K562 (cell line): ENCODE data around the gene NCOA3. TPM values are rescaled to one million over a fixed set of nuclear protein-coding genes. Genes with fewer than 3 reads are reported as not detected.

Source experiments
- ATAC-seq: fragments of 200-7000 bp; cut with Tn5 transposase; 3 replicates; pipeline ENCODE4 v1.9.1; 2020; ENCODE audit warnings: moderate library complexity
- BruUV-seq: library from RNA; stranded (reverse); fragments of 400-500 nt; replicated peaks from 2 replicates; lab custom pipeline; 2021; lab: Mats Ljungman, UMichigan
- CTCF ChIA-PET: fragments of 300-600 bp; formaldehyde crosslinking; extraction: SDS; loops from one replicate; lab custom pipeline; 2021; ENCODE audit warnings: low intra/inter-chr PET ratio; lab: Yijun Ruan, JAX
- POLR2A ChIA-PET: fragments of 300-600, 350-650 bp; sonication (Branson Sonifier 250); formaldehyde crosslinking; extraction: SDS; loops from one replicate; lab custom pipeline; 2021; ENCODE audit warnings: antibody characterized with exemption, inconsistent platforms; lab: Yijun Ruan, JAX
- DNase-seq, 4 experiments: peaks; one replicate each; pipeline versions ENCODE4 v3.0.0 to v3.0.0-alpha.2; 2011 to 2018; ENCODE audit warnings: low spot score in 3 of 4, mixed read lengths in 3 of 4; ENCODE audit errors: extremely low read depth in 1 of 4
- FAIRE-seq: peaks from 2 replicates; lab custom pipeline; 2011; peaks lifted over from hg19 to GRCh38; lab: Jason Lieb, UNC
- H2AFZ ChIP-seq: 2 replicates; pipeline ENCODE4 v1.6.0; 2011; ENCODE audit warnings: low read depth, low read length, control low read depth, inconsistent platforms
- H3K27ac ChIP-seq: fragments of 200-600 bp; 3 replicates; pipeline ENCODE4 v1.8.0; 2011; ENCODE audit warnings: low read depth, mild to moderate bottlenecking, control low read depth, inconsistent platforms, low read length, moderate library complexity, mixed read lengths; ENCODE audit errors: extremely low read depth
- H3K27me3 ChIP-seq, 2 experiments: fragments of 300-600 bp in 1 of 2; 2 replicates in 1 of 2; 3 replicates in 1 of 2; pipeline versions ENCODE4 v1.6.0 to v1.8.0; 2011; ENCODE audit warnings: inconsistent platforms in 2 of 2, low read length in 2 of 2, mild to moderate bottlenecking in 1 of 2, mixed read lengths in 1 of 2, moderate library complexity in 1 of 2; ENCODE audit not compliant: control insufficient read depth in 2 of 2, insufficient read depth in 2 of 2
- H3K36me3 ChIP-seq: fragments of 300-600 bp; 3 replicates; pipeline ENCODE4 v1.8.0; 2011; ENCODE audit warnings: mild to moderate bottlenecking, low read length, inconsistent platforms; ENCODE audit not compliant: control insufficient read depth, insufficient read depth
- H3K4me1 ChIP-seq, 2 experiments: fragments of 200-600 bp in 1 of 2; replicated peaks in 1 of 2; 2 replicates in 1 of 2; 3 replicates in 1 of 2; pipeline versions ENCODE4 v1.5.1 to v1.8.0; 2011; ENCODE audit warnings: inconsistent platforms in 2 of 2, low read length in 2 of 2, mild to moderate bottlenecking in 1 of 2, mixed read lengths in 1 of 2, moderate library complexity in 1 of 2; ENCODE audit not compliant: control insufficient read depth in 2 of 2, insufficient read depth in 2 of 2
- H3K4me2 ChIP-seq: 2 replicates; pipeline ENCODE4 v1.6.1; 2011; ENCODE audit warnings: low read length, control low read depth, inconsistent platforms, mixed read lengths; ENCODE audit not compliant: insufficient read depth
- H3K4me3 ChIP-seq: fragments of 200-600 bp; sonication (generic), shearing (Covaris generic); 2 replicates; pipeline ENCODE4 v1.5.1; 2016; ENCODE audit warnings: control low read depth, inconsistent platforms
- H3K79me2 ChIP-seq: fragments of 200-600 bp; 3 replicates; pipeline ENCODE4 v1.8.0; 2011; ENCODE audit warnings: low read length, inconsistent platforms; ENCODE audit not compliant: control insufficient read depth, insufficient read depth
- H3K9ac ChIP-seq, 2 experiments: 2 replicates each; pipeline versions ENCODE4 v1.6.0 to v1.6.1; 2011; ENCODE audit warnings: low read depth in 2 of 2, low read length in 2 of 2, control low read depth in 1 of 2, inconsistent platforms in 1 of 2, mild to moderate bottlenecking in 1 of 2, mixed read lengths in 1 of 2; ENCODE audit not compliant: insufficient read depth in 1 of 2
- H3K9me1 ChIP-seq: one replicate; pipeline ENCODE4 v1.6.0; 2011; ENCODE audit warnings: inconsistent platforms, mild to moderate bottlenecking, low read length, moderate library complexity; ENCODE audit not compliant: control insufficient read depth, insufficient read depth
- H3K9me3 ChIP-seq: replicated peaks from 2 replicates; pipeline ENCODE4 v1.5.1; 2011; ENCODE audit warnings: low read depth, low read length, inconsistent platforms; ENCODE audit not compliant: control insufficient read depth, insufficient read depth
- H4K20me1 ChIP-seq: replicated peaks from 2 replicates; pipeline ENCODE4 v1.6.1; 2011; ENCODE audit warnings: low read length, inconsistent platforms, mixed read lengths; ENCODE audit not compliant: control insufficient read depth, insufficient read depth
- CEBPB ChIP-seq: fragments of 450-650 bp; IDR thresholded peaks from 2 replicates; pipeline ENCODE4 v1.6.1; 2016; ENCODE audit warnings: missing genetic modification characterization, missing compliant biosample characterization
- CEBPG ChIP-seq, 3 experiments: fragments of 200-800 bp in 1 of 3; sonication (Bioruptor generic) in 1 of 3; sonication (generic) in 1 of 3; formaldehyde crosslinking in 1 of 3; IDR thresholded peaks in 2 of 3; conservative IDR thresholded peaks in 1 of 3; 2 replicates each; pipeline versions ENCODE4 v1.6.1 to v1.8.0; 2016 to 2022; ENCODE audit warnings: missing compliant biosample characterization in 2 of 3, missing genetic modification characterization in 2 of 3, mild to moderate bottlenecking in 1 of 3, missing genetic modification reagents in 1 of 3
- LCOR ChIP-seq: sonication (generic); formaldehyde crosslinking; IDR thresholded peaks from 2 replicates; pipeline ENCODE4 v1.8.0; 2022; ENCODE audit warnings: mild to moderate bottlenecking, missing genetic modification reagents
- NFE2 ChIP-seq: IDR thresholded peaks from 2 replicates; pipeline ENCODE4 v1.6.1; 2014; ENCODE audit warnings: antibody characterized with exemption, low read depth
- SPI1 ChIP-seq: IDR thresholded peaks from 2 replicates; pipeline ENCODE4 v1.6.1; 2011; ENCODE audit warnings: low read depth, low read length, control low read depth, borderline replicate concordance
- TCF7L2 ChIP-seq: fragments of 150-350 bp; IDR thresholded peaks from 2 replicates; pipeline ENCODE4 v1.6.1; 2016; ENCODE audit warnings: low read depth, mild to moderate bottlenecking, low read length, moderate library complexity
- ZBTB1 ChIP-seq: sonication (generic); formaldehyde crosslinking; IDR thresholded peaks from 2 replicates; pipeline ENCODE4 v1.8.1; 2023; ENCODE audit warnings: missing genetic modification reagents, low read depth, mild to moderate bottlenecking, borderline replicate concordance
- ZBTB11 ChIP-seq, 3 experiments: fragments of 200-800 bp in 1 of 3; fragments of 250-450 bp in 1 of 3; fragments of 450-650 bp in 1 of 3; sonication (Bioruptor Pico) in 1 of 3; sonication (Bioruptor generic) in 1 of 3; formaldehyde crosslinking in 1 of 3; IDR thresholded peaks; 2 replicates each; pipeline versions ENCODE4 v1.6.1 to v1.8.0; 2016 to 2022; ENCODE audit warnings: mild to moderate bottlenecking in 2 of 3, missing genetic modification characterization in 2 of 3, missing compliant biosample characterization in 1 of 3, moderate library complexity in 1 of 3
- ZNF583 ChIP-seq: fragments of 250-450 bp; sonication (Bioruptor Pico); IDR thresholded peaks from 2 replicates; pipeline ENCODE4 v1.4.0; 2020
- ZZZ3 ChIP-seq: fragments of 450-650 bp; IDR thresholded peaks from 2 replicates; pipeline ENCODE4 v1.6.1; 2016; ENCODE audit warnings: antibody characterized with exemption, mild to moderate bottlenecking, moderate library complexity
- WGBS: fragments of 100-300 bp; shearing (Covaris generic); methylation state at CpG from one replicate; pipeline ENCODE4 v1.1.6; 2016; ENCODE audit warnings: low coverage, mixed read lengths; ENCODE audit not compliant: insufficient coverage; ENCODE audit errors: missing lambda C conversion rate; 5-methylcytosine and 5-hydroxymethylcytosine counted together
- in situ Hi-C: fragments of 300-500 bp; cut with MboI; formaldehyde crosslinking; loops from 4 replicates; pipeline ENCODE4 v1.15.0; 2018; ENCODE audit warnings: inconsistent platforms, mixed read lengths
- intact Hi-C: fragments of 100-400 bp; cut with micrococcal nuclease; formaldehyde crosslinking; loops from 2 replicates; pipeline ENCODE4 v1.14.2; 2022
- polyA plus RNA-seq, 8 experiments: library from polyadenylated mRNA; depleted of rRNA in 4 of 8; stranded (reverse) in 5 of 8; unstranded in 3 of 8; fragments of >200 nt; fragmentation: Nextera tagmentation in 2 of 8; fragmentation: Illumina TruSeq in 1 of 8; extraction: Ambion mirVana in 2 of 8; extraction: Trizol in 1 of 8; gene quantifications; 2 replicates each; pipeline versions ENCODE4 v1.2.1 to v1.2.3, GENCODE V29; 2011 to 2014; ENCODE audit warnings: inconsistent platforms in 1 of 8, missing spikeins in 1 of 8
- total RNA-seq, 7 experiments: library from RNA; depleted of rRNA in 6 of 7; stranded (reverse); fragments of >200 nt in 6 of 7; fragmentation: Illumina TruSeq in 2 of 7; extraction: Trizol in 2 of 7; gene quantifications; 2 replicates each; pipeline versions ENCODE4 v1.2.1 to v1.2.3, GENCODE V29; 2011 to 2021; ENCODE audit warnings: low replicate concordance in 1 of 7
- TF ChIP-seq, protein P1 (sequence below): sonication (generic); formaldehyde crosslinking; IDR thresholded peaks from 2 replicates; pipeline ENCODE4 v1.8.1; 2023; ENCODE audit warnings: mild to moderate bottlenecking, missing genetic modification reagents, moderate library complexity
- TF ChIP-seq, protein P2 (sequence below): sonication (generic); formaldehyde crosslinking; IDR thresholded peaks from 2 replicates; pipeline ENCODE4 v1.9.0; 2022; ENCODE audit warnings: mild to moderate bottlenecking, missing genetic modification reagents

NCOA3 gene
- total and polyA plus RNA-seq, 9 of the 15 experiments (the other 6 are each of a cell fraction or from before 2014, with no cell fraction given): 3.2 to 24.3 (median 14.4) TPM

GRCh38 chr20:47578543-47578942 is 76.9 kb downstream of the NCOA3 start:
- Histone ChIP-seq H3K4me1 (peaks cover 2 to 30% of the 10 kb centered on the region in 2 experiments; a peak in 4 of 5 replicates), H3K9me1 (no peaks in the 10 kb centered on the region), H3K36me3 (no peaks in the 10 kb centered on the region), H3K9me3 (no peaks in the 10 kb centered on the region), H3K4me3 (no peak overlapping the region), H3K27me3 (no peaks in the 10 kb centered on the region), H2AFZ (no peak overlapping the region), H3K4me2 (no peak overlapping the region), H3K9ac (no peak overlapping the region)
- CTCF ChIA-PET: no interaction called here
- BruUV-seq: no TSS peak
- POLR2A ChIA-PET: interaction anchor here (0.9 to 1.2 kb wide), 4 partner anchors 10 to 77 kb away, joined by 3 to 4 read pairs (median 4); no protein-coding TSS in a partner anchor
- DNase-seq: no peak
- TF ChIP-seq, protein P1, sequence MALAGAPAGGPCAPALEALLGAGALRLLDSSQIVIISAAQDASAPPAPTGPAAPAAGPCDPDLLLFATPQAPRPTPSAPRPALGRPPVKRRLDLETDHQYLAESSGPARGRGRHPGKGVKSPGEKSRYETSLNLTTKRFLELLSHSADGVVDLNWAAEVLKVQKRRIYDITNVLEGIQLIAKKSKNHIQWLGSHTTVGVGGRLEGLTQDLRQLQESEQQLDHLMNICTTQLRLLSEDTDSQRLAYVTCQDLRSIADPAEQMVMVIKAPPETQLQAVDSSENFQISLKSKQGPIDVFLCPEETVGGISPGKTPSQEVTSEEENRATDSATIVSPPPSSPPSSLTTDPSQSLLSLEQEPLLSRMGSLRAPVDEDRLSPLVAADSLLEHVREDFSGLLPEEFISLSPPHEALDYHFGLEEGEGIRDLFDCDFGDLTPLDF (CRISPR knock-in tag): no peak
- TF ChIP-seq NFE2 (no peak), ZBTB11 (CRISPR knock-in tag; IDR thresholded peaks at IDR 0.05) (peak in 1 of 3 experiments; percentile 57; a peak in 1 of 6 replicates), CEBPB (tag) (peak; percentile 43; the same call in 1 of the 2 replicates), CEBPG (CRISPR knock-in tag; IDR thresholded peaks at IDR 0.05) (no peak), CEBPG (tag; conservative IDR thresholded peaks at IDR 0.05 in 1 of 2, IDR thresholded peaks at IDR 0.05 in 1 of 2) (peak in 1 of 2 experiments; percentile 66; a peak in 2 of 4 replicates), TCF7L2 (no peak), ZNF583 (CRISPR knock-in tag) (no peak), SPI1 (peak; percentile 54; the same call in 1 of the 2 replicates), ZBTB1 (CRISPR knock-in tag) (no peak), LCOR (CRISPR knock-in tag) (no peak), ZZZ3 (no peak)
- TF ChIP-seq, protein P2, sequence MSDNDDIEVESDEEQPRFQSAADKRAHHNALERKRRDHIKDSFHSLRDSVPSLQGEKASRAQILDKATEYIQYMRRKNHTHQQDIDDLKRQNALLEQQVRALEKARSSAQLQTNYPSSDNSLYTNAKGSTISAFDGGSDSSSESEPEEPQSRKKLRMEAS (CRISPR knock-in tag): no peak
- TF ChIP-seq, all 486 proteins: peak for 4
- H3K27ac ChIP-seq: no peak overlapping the region
- ATAC-seq: no peak
- in situ Hi-C loops: no loop called here
- H3K79me2 ChIP-seq: peaks cover 69% of the 10 kb centered on the region
- H4K20me1 ChIP-seq: no peaks in the 10 kb centered on the region
- WGBS: 50% methylated on average over 1 of the region's 1 CpG
- FAIRE-seq: no peak
- intact Hi-C loops: no loop called here
